Natural killer cell treated with Interleukin-12 subunit alpha and Interleukin-12 subunit beta and Interleukin-15 and Interleukin-18, amount 100 ng/mL, for 72 hours (primary cell): Measurements from ENCODE around the gene MAB21L1. TPM values are rescaled to one million over a fixed set of nuclear protein-coding genes. Genes with fewer than 3 reads are reported as not detected.

Experiments used
- ATAC-seq, 2 donors: fragments of 150-1000 bp; cut with Tn5 transposase in 1 of 2; sonication (Bioruptor Pico), chemical (Tn5 transposase) in 1 of 2; 2 replicates each; pipeline ENCODE4 v1.10.0; 2021
- DNase-seq: peaks from one replicate; pipeline ENCODE4 v3.0.0; 2022; ENCODE audit warnings: low spot score
- H3K27ac Mint-ChIP-seq, 2 donors: 1 replicate in 1 of 2; 2 replicates in 1 of 2; pipeline ENCODE4 v1.8.0; 2022; ENCODE audit warnings: mixed read lengths in 2 of 2, mild to moderate bottlenecking in 1 of 2, moderate library complexity in 1 of 2
- H3K27me3 Mint-ChIP-seq, 2 donors: 1 replicate in 1 of 2; 2 replicates in 1 of 2; pipeline ENCODE4 v1.8.0; 2022; ENCODE audit warnings: mixed read lengths in 2 of 2
- H3K36me3 Mint-ChIP-seq: one replicate; pipeline ENCODE4 v1.8.0; 2022; ENCODE audit warnings: mixed read lengths
- H3K4me1 Mint-ChIP-seq, 2 donors: 1 replicate in 1 of 2; 2 replicates in 1 of 2; pipeline ENCODE4 v1.8.0; 2022; ENCODE audit warnings: low read depth in 2 of 2, mixed read lengths in 2 of 2, mild to moderate bottlenecking in 1 of 2
- H3K4me3 Mint-ChIP-seq: one replicate; pipeline ENCODE4 v1.8.0; 2022; ENCODE audit warnings: mixed read lengths
- H3K9me3 Mint-ChIP-seq: 2 replicates; pipeline ENCODE4 v1.8.0; 2022; ENCODE audit warnings: mixed read lengths
- total RNA-seq, 2 donors: library from RNA; stranded (reverse); gene quantifications; one replicate each; pipeline ENCODE4 v1.2.3, GENCODE V29; 2022

Gene MAB21L1
- total RNA-seq, 2 donors from 2014 or later = 0.14 TPM; not detected in 1

DNA sequence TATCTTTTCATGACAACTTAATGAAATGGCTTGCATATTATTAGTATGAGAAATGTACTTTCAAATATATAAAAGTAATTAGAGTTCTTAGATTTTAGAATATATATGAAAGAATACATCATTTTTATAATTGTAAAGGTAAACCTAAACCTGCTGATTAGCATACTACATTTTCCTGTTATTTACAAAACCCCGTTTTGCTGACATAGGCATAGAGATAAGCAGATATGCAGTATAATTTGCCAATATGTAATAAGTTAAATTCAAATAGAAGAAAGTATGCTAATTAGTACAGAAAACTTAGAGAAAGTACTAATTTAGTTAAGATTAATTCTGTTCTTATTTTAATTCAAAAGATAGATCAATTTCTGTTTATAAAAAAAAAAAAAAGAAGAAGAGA lies 21.5 kb downstream of the MAB21L1 start:
- ATAC-seq (no peak), DNase-seq (no peak)
- Mint-ChIP-seq H3K9me3 (no peaks in the 10 kb centered on the region), H3K27ac (no peak overlapping the region), H3K27me3 (peaks cover 0 to 4% of the 10 kb centered on the region in 2 donors), H3K4me3 (no peak overlapping the region), H3K36me3 (no peaks in the 10 kb centered on the region), H3K4me1 (no peaks in the 10 kb centered on the region)

DNA sequence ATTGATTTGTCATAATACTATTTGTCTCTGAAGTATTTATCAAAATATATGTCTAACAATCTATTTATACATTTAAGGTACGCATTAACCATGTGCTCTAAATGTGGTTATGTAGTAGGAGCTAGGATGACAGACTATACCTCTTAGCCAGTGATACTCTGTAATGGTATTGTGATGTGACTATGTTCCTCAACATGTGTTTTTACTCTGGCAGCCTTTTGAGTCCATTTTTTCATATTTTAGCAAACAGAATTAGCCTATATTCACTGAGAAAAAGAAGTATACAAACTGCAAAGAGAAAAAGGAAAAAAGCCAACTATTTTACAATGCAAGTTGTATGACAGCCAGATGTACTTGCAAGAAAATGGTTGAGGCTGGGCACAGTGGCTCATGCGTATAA lies 26.7 kb downstream of the MAB21L1 start:
- Mint-ChIP-seq H3K27ac (no peak overlapping the region), H3K27me3 (peaks cover 0 to 2% of the 10 kb centered on the region in 2 donors), H3K4me3 (no peak overlapping the region), H3K9me3 (no peaks in the 10 kb centered on the region), H3K4me1 (no peaks in the 10 kb centered on the region), H3K36me3 (no peaks in the 10 kb centered on the region)
- no peak for ATAC-seq
- no peak for DNase-seq

DNA sequence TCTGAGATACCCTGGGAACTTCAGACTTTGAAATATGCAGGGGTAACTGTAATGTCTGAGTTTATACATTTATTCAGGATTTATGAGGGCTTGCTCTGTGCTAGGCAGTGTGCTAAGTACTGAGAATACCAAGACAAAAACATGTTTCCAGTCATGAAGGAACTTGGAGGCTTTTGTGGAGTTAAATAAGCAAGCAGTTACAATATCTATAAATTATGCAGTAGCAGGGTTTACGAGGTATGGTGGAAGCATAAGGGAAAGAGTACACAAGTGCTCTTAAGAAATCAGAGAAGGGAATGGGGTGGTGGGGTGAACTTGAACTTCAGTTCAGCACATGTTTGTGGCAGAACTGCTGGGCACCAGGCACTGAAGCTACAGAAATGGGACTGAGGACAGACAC lies 28.0 kb downstream of the MAB21L1 start:
- no peak overlapping the region for H3K4me3 Mint-ChIP-seq
- H3K9me3 Mint-ChIP-seq = no peaks in the 10 kb centered on the region
- no peaks in the 10 kb centered on the region for H3K36me3 Mint-ChIP-seq
- ATAC-seq (no peak), DNase-seq (no peak)
- no peaks in the 10 kb centered on the region for H3K4me1 Mint-ChIP-seq
- H3K27ac Mint-ChIP-seq = no peak overlapping the region
- H3K27me3 Mint-ChIP-seq = peaks cover 0 to 2% of the 10 kb centered on the region in 2 donors
